Heart left ventricle (tissue), 13 donors: ENCODE data around the gene AP3B1.

Experiments used
- CTCF ChIP-seq, 12 donors: fragments of 200-600 bp; sonication (generic) in 4 of 12; IDR thresholded peaks; one replicate each; pipeline versions ENCODE4 v1.5.0 to v1.8.0; 2018 to 2022; ENCODE audit warnings: antibody characterized with exemption in 12 of 12, mild to moderate bottlenecking in 5 of 12
- POLR2A ChIP-seq, 2 donors: fragments of 450-650 bp; IDR thresholded peaks; one replicate each; pipeline ENCODE4 v1.6.1; 2017; ENCODE audit warnings: antibody characterized with exemption in 2 of 2, mild to moderate bottlenecking in 2 of 2, moderate library complexity in 2 of 2
- donor health status: ischemic (EF 13 %, LVEDD 7.1; RV severe dilation, severe dysfunction).
- donor health status: DM: no; HTN: yes; CAD: no.
- donor health status: DM: no; HTN: no; CAD: no.
- donor health status: ischemic (EF 25% LVEDD 6.9; RV normal size, moderate dysfunction).
- donor health status: ischemic (EF 25% LVEDD 5.7; RV mildly dilated, moderate dysfunction).
- donor health status: ischemic (EF 35%, LVEDD 5.7; RV mildly dilated, moderate dysfunction).
- donor health status: nonischemic (EF 11% LVEDD 7.7; RV severe dilation, severe dysfunction).
- donor health status: DM: yes; HTN: yes; CAD: no.
- donor health status: PGD.
- donor health status: ischemic (EF 29% LVEDD 5.4; RV normal size, mild dysfunction).
- donor health status: nonischemic (EF 23%, LVEDD 6.1; RV moderate dilation, normal function).

DNA sequence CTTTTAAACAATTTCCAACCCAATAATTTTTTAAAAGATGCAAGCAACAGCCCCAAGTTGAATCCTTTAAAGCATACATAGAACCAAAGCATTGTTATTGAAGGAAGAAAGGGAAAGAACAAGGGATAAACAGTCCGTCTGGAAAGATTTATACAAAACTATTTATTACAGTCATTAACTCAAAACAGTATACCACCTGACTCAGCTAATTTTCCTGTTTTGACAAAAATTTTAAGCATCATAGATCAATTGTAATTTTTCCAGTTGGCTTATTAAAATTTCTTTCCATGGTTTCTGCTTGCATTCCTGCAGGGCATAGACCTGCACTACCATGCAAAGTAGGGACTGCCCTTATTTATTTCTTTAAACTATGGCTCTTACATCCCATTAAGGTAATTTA, 29.9 kb downstream of the AP3B1 start:
- TF ChIP-seq CTCF (IDR thresholded peaks at IDR 0.05) (no peak), POLR2A (IDR thresholded peaks at IDR 0.05) (no peak)
